Mesodermal cell (in vitro differentiated cells): Measurements from ENCODE around the gene DNAH14.

Experiments
- H3K27ac ChIP-seq: 2 replicates; pipeline ENCODE4 v1.7.0; 2013; ENCODE audit warnings: mild to moderate bottlenecking, low read depth, low read length, moderate library complexity; ENCODE audit not compliant: severe bottlenecking
- H3K36me3 ChIP-seq: 2 replicates; pipeline ENCODE4 v1.7.1; 2013; ENCODE audit warnings: mild to moderate bottlenecking, low read length, moderate library complexity; ENCODE audit not compliant: control insufficient read depth, insufficient read depth
- H3K4me1 ChIP-seq: one replicate; pipeline ENCODE4 v1.7.1; 2013; ENCODE audit warnings: mild to moderate bottlenecking, low read length; ENCODE audit not compliant: insufficient read depth, control insufficient read depth, poor library complexity, severe bottlenecking
- H3K4me3 ChIP-seq: 2 replicates; pipeline ENCODE4 v1.7.0; 2013; ENCODE audit warnings: low read length, control low read depth, mild to moderate bottlenecking; ENCODE audit not compliant: insufficient read depth, poor library complexity, severe bottlenecking; ENCODE audit errors: extremely low read depth
- H3K9me3 ChIP-seq: 2 replicates; pipeline ENCODE4 v1.7.1; 2013; ENCODE audit warnings: mild to moderate bottlenecking, low read length, moderate library complexity; ENCODE audit not compliant: control insufficient read depth
- WGBS, 2 experiments: methylation state at CpG; one replicate each; pipeline ENCODE4 v1.1.5; 2013; ENCODE audit warnings: missing lambda C conversion rate in 2 of 2; ENCODE audit not compliant: insufficient coverage in 2 of 2; 5-methylcytosine and 5-hydroxymethylcytosine counted together

DNAH14 gene

GRCh38 chr1:225063722-225064121 lies 134.2 kb downstream of the DNAH14 start:
- WGBS, 2 experiments = 100% methylated on average over 1 of the region's 2 CpGs; no CpG with 5 or more reads in 1 of the 2 experiments
- H3K27ac ChIP-seq = no peak overlapping the region
- no peaks in the 10 kb centered on the region for H3K36me3 ChIP-seq
- H3K9me3 ChIP-seq = no peaks in the 10 kb centered on the region
- no peak overlapping the region for H3K4me3 ChIP-seq
- no peaks in the 10 kb centered on the region for H3K4me1 ChIP-seq

DNA sequence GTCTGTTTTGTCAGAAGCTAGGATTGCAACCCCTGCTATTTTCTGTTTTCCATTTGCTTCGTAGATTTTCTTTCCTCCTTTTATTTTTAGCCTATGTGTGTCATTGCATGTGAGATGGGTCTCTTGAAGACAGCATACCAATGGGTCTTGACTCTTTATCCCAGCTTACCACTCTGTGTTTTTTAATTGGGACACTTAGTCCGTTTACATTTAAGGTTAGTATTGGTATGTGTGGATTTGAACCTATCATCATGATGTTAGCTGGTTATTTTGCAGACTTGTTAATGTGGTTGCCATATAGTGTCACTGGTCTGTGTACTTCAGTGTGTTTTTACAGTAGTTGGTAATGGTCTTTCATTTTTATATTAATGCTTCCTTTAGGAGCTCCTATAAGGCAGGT lies 141.5 kb downstream of the DNAH14 start:
- Histone ChIP-seq H3K27ac (no peak overlapping the region), H3K9me3 (peaks cover 9% of the 10 kb centered on the region), H3K4me3 (no peak overlapping the region), H3K36me3 (no peaks in the 10 kb centered on the region), H3K4me1 (no peaks in the 10 kb centered on the region)
- 0% methylated on average over 1 of the region's 2 CpGs; no CpG with 5 or more reads in 1 of the 2 experiments for WGBS, 2 experiments

- WGBS, 2 experiments = no CpG with 5 or more reads among the region's 3 CpGs
- H3K4me3 ChIP-seq = no peak overlapping the region
- no peaks in the 10 kb centered on the region for H3K4me1 ChIP-seq
- H3K36me3 ChIP-seq = no peaks in the 10 kb centered on the region
- peaks cover 3% of the 10 kb centered on the region for H3K9me3 ChIP-seq
- no peak overlapping the region for H3K27ac ChIP-seq
These were observed 167.7 kb downstream of the DNAH14 start for GRCh38 chr1:225097175-225097574.

DNA sequence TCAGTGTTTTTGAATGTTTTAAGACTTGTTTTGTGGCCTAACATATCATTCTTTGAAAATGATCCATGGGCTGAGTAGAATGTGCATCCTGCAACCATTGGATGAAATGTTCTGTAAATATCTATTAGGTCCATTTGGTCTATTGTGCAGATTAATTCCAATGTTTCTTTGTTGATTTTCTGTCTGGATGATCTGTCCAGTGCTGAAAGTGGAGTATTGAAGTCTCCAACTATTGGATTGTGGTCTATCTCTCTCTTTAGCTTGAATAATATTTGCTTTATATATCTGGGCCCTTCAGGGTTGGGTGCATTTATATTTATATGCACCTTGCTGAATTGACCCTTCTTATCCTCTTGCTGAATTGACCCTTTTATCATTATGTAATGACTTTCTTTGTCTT lies 181.5 kb downstream of the DNAH14 start:
- Histone ChIP-seq H3K36me3 (no peaks in the 10 kb centered on the region), H3K4me1 (no peaks in the 10 kb centered on the region), H3K9me3 (no peaks in the 10 kb centered on the region), H3K4me3 (no peak overlapping the region), H3K27ac (no peak overlapping the region)

DNA sequence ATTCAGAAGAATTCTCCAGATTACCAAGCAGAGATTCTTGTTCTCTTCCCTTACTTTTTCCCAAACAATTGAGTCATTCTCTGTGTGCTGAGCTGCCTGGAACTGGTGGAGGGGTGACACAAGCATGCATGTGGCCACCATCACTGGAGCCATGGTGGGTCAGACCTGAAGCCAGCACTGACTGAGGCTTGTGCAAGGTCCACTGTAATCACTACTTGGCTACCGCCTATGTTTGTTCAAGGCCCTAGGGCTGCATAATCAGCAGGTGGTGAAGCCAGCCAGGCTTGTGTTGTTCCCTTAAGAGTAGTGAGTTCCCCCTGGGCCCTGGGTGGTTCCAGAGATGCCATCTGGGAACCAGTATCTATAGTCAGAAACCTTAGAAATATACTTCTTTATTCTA lies 183.8 kb downstream of the DNAH14 start:
- H3K9me3 ChIP-seq = no peaks in the 10 kb centered on the region
- no peaks in the 10 kb centered on the region for H3K4me1 ChIP-seq
- no peak overlapping the region for H3K27ac ChIP-seq
- no peak overlapping the region for H3K4me3 ChIP-seq
- H3K36me3 ChIP-seq = no peaks in the 10 kb centered on the region
- 86 to 100% methylated on average over 1 of the region's 1 CpG for WGBS, 2 experiments

- no peaks in the 10 kb centered on the region for H3K4me1 ChIP-seq
- H3K27ac ChIP-seq = no peak overlapping the region
- no peaks in the 10 kb centered on the region for H3K9me3 ChIP-seq
- no peak overlapping the region for H3K4me3 ChIP-seq
- H3K36me3 ChIP-seq = no peaks in the 10 kb centered on the region
- WGBS, 2 experiments = 100% methylated on average over 1 of the region's 1 CpG
These were observed 185.0 kb downstream of the DNAH14 start for GRCh38 chr1:225114354-225114990.

GRCh38 chr1:225119307-225119706 lies 189.8 kb downstream of the DNAH14 start:
- WGBS, 2 experiments = 81 to 86% methylated on average over 2 of the region's 3 CpGs
- Histone ChIP-seq H3K36me3 (no peaks in the 10 kb centered on the region), H3K4me1 (no peaks in the 10 kb centered on the region), H3K9me3 (no peaks in the 10 kb centered on the region), H3K4me3 (no peak overlapping the region), H3K27ac (no peak overlapping the region)

DNA sequence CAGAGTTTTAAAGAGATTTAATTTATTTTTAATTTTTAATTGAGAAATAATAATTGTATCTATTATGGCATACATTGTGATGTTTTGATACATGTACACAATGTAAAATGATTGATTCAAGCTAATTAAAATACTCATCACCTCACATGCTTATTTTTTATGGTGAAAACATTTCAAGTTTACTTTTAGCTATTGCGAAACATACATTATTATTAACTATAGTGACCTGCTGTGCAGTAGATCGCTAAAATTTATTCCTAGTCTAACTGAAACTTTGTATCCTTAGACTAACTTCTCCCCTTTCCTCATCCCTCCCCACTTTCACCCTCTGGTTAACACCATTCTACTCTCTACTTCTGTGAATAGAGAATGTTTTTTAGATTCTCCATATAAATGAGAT lies 191.6 kb downstream of the DNAH14 start:
- Histone ChIP-seq H3K4me3 (no peak overlapping the region), H3K4me1 (no peaks in the 10 kb centered on the region), H3K27ac (no peak overlapping the region), H3K36me3 (no peaks in the 10 kb centered on the region), H3K9me3 (no peaks in the 10 kb centered on the region)
- WGBS, 2 experiments = 100% methylated on average over 1 of the region's 2 CpGs; no CpG with 5 or more reads in 1 of the 2 experiments

DNA sequence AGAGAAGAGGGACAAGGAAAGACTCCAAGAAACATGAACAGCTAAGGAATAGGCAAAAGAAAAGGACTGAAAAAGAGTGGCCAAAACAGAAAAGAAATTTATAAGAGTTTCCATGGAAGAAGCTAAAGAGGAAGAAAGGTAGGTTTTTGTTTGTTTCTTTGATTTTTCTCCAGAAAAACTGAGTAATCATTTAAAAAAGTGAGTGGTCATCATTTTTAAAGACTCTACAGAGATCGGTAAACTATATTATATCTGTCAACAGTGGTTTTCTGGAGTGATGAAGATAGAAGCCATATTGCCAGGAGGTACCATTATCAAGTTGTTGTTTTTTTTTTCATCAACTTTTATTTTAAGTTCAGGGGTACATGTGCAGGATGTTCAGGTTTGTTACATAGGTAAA lies 202.4 kb downstream of the DNAH14 start:
- Histone ChIP-seq H3K4me3 (no peak overlapping the region), H3K4me1 (no peaks in the 10 kb centered on the region), H3K27ac (no peak overlapping the region), H3K36me3 (no peaks in the 10 kb centered on the region), H3K9me3 (peaks cover 3% of the 10 kb centered on the region)
- WGBS, 2 experiments = no CpG with 5 or more reads among the region's 1 CpG

- WGBS, 2 experiments = 94 to 100% methylated on average over 3 of the region's 3 CpGs
- peaks cover 3% of the 10 kb centered on the region for H3K9me3 ChIP-seq
- H3K4me3 ChIP-seq = no peak overlapping the region
- no peaks in the 10 kb centered on the region for H3K4me1 ChIP-seq
- H3K36me3 ChIP-seq = no peaks in the 10 kb centered on the region
- no peak overlapping the region for H3K27ac ChIP-seq
These were observed 208.5 kb downstream of the DNAH14 start for GRCh38 chr1:225137976-225138375.

- Histone ChIP-seq H3K4me1 (no peaks in the 10 kb centered on the region), H3K4me3 (no peak overlapping the region), H3K36me3 (no peaks in the 10 kb centered on the region), H3K27ac (no peak overlapping the region), H3K9me3 (no peaks in the 10 kb centered on the region)
These were observed 213.5 kb downstream of the DNAH14 start for GRCh38 chr1:225143001-225143400.
